ENCODE measurements around the gene LCAT. TPM values are rescaled to one million over a fixed set of nuclear protein-coding genes. Genes with fewer than 3 reads are reported as not detected.
A peak's percentile ranks its signal among the peaks of the same experiment; 100 is the strongest.

LCAT gene
- total and polyA plus RNA-seq, 9 of the 15 experiments (the other 6 are each of a cell fraction or from before 2014, with no cell fraction given): 0.46 to 21.0 (median 5.0) TPM

DNA sequence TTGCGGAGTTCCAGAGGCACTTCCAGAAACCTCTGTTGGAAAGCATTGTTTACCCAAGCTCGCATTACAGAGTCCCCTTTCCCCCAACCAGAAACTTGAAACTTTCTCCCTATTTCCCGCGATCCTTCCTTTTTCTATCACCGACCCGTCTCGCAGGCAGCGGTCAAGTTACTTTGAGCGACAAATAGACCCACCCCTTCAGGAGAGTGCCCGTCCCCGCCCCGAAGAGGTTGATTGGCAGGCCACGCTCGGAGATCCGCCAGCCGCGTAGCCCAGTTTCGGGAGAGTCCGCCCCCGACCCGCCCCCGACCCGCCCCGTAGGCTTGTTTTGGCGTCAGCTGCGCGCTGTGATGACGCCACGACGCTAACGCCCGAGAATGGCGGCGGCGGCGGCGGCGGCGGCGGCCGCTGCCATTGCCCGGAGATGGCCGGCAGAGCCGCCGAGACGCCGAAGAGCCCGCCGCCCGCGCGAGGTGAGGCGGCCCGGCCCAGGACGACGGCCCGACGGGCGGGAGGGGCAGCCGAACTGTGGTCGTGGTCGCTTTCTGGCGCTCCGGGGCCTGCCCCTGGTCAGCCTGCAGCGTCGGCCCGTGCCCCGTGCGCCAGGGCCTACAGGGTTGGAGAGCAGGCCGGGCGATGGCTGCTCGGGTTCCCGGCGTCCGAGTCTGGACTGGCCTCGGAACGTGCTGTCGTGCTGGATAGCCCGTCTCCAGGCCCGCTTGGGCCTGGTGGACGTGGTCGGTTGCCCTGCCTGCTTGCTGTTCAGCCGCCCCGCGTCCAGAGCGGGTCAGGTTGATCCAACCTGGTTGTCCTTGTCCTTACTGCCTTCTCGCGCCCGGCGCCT lies 50.8 kb downstream of the LCAT start, which contains the start of gene PSKH1 (continued):
- TF ChIP-seq ZFP30 (CRISPR knock-in tag; IDR thresholded peaks at IDR 0.05; ENCODE audit: borderline replicate concordance) (no peak), NUFIP1 (IDR thresholded peaks at IDR 0.05; ENCODE audit: partially characterized antibody) (no peak), ZNF561 (CRISPR knock-in tag; conservative IDR thresholded peaks at IDR 0.05) (no peak), ZNF507 (tag; conservative IDR thresholded peaks at IDR 0.05) (no peak), TCF7L2 (IDR thresholded peaks at IDR 0.05; ENCODE audit: low read depth, low read length) (no peak), ZNF12 (CRISPR knock-in tag; IDR thresholded peaks at IDR 0.05) (no peak), ZNF77 (CRISPR knock-in tag; IDR thresholded peaks at IDR 0.05) (no peak), SMARCB1 (IDR thresholded peaks at IDR 0.05; ENCODE audit: insufficient read length, low read depth) (no peak), TARDBP (IDR thresholded peaks at IDR 0.05) (no peak), ATF1 (CRISPR knock-in tag; IDR thresholded peaks at IDR 0.05) (peak; percentile 90), ATF1 (tag; IDR thresholded peaks at IDR 0.05) (peak; percentile 97), MAFK (IDR thresholded peaks at IDR 0.05; ENCODE audit: low read length) (no peak), ZNF57 (CRISPR knock-in tag; IDR thresholded peaks at IDR 0.05) (no peak), ZSCAN29 (IDR thresholded peaks at IDR 0.05) (no peak), KDM1A (IDR thresholded peaks at IDR 0.05) (no peak), FOXA1 (IDR thresholded peaks at IDR 0.05; ENCODE audit: borderline replicate concordance) (no peak), LCOR (CRISPR knock-in tag; IDR thresholded peaks at IDR 0.05) (no peak), ZNF644 (tag; IDR thresholded peaks at IDR 0.05; ENCODE audit: low read depth) (no peak), BCL6 (CRISPR knock-in tag; IDR thresholded peaks at IDR 0.05) (no peak)
- TF ChIP-seq, protein P1, sequence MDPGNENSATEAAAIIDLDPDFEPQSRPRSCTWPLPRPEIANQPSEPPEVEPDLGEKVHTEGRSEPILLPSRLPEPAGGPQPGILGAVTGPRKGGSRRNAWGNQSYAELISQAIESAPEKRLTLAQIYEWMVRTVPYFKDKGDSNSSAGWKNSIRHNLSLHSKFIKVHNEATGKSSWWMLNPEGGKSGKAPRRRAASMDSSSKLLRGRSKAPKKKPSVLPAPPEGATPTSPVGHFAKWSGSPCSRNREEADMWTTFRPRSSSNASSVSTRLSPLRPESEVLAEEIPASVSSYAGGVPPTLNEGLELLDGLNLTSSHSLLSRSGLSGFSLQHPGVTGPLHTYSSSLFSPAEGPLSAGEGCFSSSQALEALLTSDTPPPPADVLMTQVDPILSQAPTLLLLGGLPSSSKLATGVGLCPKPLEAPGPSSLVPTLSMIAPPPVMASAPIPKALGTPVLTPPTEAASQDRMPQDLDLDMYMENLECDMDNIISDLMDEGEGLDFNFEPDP (CRISPR knock-in tag; IDR thresholded peaks at IDR 0.05): no peak; the same call in 1 of the 2 replicates
- TF ChIP-seq, protein P2, sequence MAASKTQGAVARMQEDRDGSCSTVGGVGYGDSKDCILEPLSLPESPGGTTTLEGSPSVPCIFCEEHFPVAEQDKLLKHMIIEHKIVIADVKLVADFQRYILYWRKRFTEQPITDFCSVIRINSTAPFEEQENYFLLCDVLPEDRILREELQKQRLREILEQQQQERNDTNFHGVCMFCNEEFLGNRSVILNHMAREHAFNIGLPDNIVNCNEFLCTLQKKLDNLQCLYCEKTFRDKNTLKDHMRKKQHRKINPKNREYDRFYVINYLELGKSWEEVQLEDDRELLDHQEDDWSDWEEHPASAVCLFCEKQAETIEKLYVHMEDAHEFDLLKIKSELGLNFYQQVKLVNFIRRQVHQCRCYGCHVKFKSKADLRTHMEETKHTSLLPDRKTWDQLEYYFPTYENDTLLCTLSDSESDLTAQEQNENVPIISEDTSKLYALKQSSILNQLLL (CRISPR knock-in tag; IDR thresholded peaks at IDR 0.05; ENCODE audit: borderline replicate concordance): no peak
- TF ChIP-seq, protein P3, sequence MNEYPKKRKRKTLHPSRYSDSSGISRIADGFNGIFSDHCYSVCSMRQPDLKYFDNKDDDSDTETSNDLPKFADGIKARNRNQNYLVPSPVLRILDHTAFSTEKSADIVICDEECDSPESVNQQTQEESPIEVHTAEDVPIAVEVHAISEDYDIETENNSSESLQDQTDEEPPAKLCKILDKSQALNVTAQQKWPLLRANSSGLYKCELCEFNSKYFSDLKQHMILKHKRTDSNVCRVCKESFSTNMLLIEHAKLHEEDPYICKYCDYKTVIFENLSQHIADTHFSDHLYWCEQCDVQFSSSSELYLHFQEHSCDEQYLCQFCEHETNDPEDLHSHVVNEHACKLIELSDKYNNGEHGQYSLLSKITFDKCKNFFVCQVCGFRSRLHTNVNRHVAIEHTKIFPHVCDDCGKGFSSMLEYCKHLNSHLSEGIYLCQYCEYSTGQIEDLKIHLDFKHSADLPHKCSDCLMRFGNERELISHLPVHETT (CRISPR knock-in tag; conservative IDR thresholded peaks at IDR 0.05 in 1 of 2, IDR thresholded peaks at IDR 0.05 in 1 of 2): peak in 1 of 2 experiments; percentile 52; a peak in 2 of 4 replicates
- TF ChIP-seq, protein P4, sequence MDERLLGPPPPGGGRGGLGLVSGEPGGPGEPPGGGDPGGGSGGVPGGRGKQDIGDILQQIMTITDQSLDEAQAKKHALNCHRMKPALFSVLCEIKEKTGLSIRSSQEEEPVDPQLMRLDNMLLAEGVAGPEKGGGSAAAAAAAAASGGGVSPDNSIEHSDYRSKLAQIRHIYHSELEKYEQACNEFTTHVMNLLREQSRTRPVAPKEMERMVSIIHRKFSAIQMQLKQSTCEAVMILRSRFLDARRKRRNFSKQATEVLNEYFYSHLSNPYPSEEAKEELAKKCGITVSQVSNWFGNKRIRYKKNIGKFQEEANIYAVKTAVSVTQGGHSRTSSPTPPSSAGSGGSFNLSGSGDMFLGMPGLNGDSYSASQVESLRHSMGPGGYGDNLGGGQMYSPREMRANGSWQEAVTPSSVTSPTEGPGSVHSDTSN (CRISPR knock-in tag; IDR thresholded peaks at IDR 0.05; ENCODE audit: low read depth): peak; percentile 93
- TF ChIP-seq, protein P4 (tag; conservative IDR thresholded peaks at IDR 0.05; ENCODE audit: low read depth): peak; percentile 95
